K562 (cell line): ENCODE data around the gene NR3C1. TPM values are rescaled to one million over a fixed set of nuclear protein-coding genes. Genes with fewer than 3 reads are reported as not detected.

ENCODE experiments used
- ATAC-seq: fragments of 200-7000 bp; cut with Tn5 transposase; 3 replicates; pipeline ENCODE4 v1.9.1; 2020; ENCODE audit warnings: moderate library complexity
- BruUV-seq: library from RNA; stranded (reverse); fragments of 400-500 nt; replicated peaks from 2 replicates; lab custom pipeline; 2021; lab: Mats Ljungman, UMichigan
- CTCF ChIA-PET: fragments of 300-600 bp; formaldehyde crosslinking; extraction: SDS; loops from one replicate; lab custom pipeline; 2021; ENCODE audit warnings: low intra/inter-chr PET ratio; lab: Yijun Ruan, JAX
- POLR2A ChIA-PET: fragments of 300-600, 350-650 bp; sonication (Branson Sonifier 250); formaldehyde crosslinking; extraction: SDS; loops from one replicate; lab custom pipeline; 2021; ENCODE audit warnings: antibody characterized with exemption, inconsistent platforms; lab: Yijun Ruan, JAX
- DNase-seq, 4 experiments: peaks; one replicate each; pipeline versions ENCODE4 v3.0.0 to v3.0.0-alpha.2; 2011 to 2018; ENCODE audit warnings: low spot score in 3 of 4, mixed read lengths in 3 of 4; ENCODE audit errors: extremely low read depth in 1 of 4
- FAIRE-seq: peaks from 2 replicates; lab custom pipeline; 2011; peaks lifted over from hg19 to GRCh38; lab: Jason Lieb, UNC
- H2AFZ ChIP-seq: 2 replicates; pipeline ENCODE4 v1.6.0; 2011; ENCODE audit warnings: low read depth, low read length, control low read depth, inconsistent platforms
- H3K27ac ChIP-seq: fragments of 200-600 bp; 3 replicates; pipeline ENCODE4 v1.8.0; 2011; ENCODE audit warnings: low read depth, mild to moderate bottlenecking, control low read depth, inconsistent platforms, low read length, moderate library complexity, mixed read lengths; ENCODE audit errors: extremely low read depth
- H3K27me3 ChIP-seq, 2 experiments: fragments of 300-600 bp in 1 of 2; 2 replicates in 1 of 2; 3 replicates in 1 of 2; pipeline versions ENCODE4 v1.6.0 to v1.8.0; 2011; ENCODE audit warnings: inconsistent platforms in 2 of 2, low read length in 2 of 2, mild to moderate bottlenecking in 1 of 2, mixed read lengths in 1 of 2, moderate library complexity in 1 of 2; ENCODE audit not compliant: control insufficient read depth in 2 of 2, insufficient read depth in 2 of 2
- H3K36me3 ChIP-seq: fragments of 300-600 bp; 3 replicates; pipeline ENCODE4 v1.8.0; 2011; ENCODE audit warnings: mild to moderate bottlenecking, low read length, inconsistent platforms; ENCODE audit not compliant: control insufficient read depth, insufficient read depth
- H3K4me1 ChIP-seq, 2 experiments: fragments of 200-600 bp in 1 of 2; replicated peaks in 1 of 2; 2 replicates in 1 of 2; 3 replicates in 1 of 2; pipeline versions ENCODE4 v1.5.1 to v1.8.0; 2011; ENCODE audit warnings: inconsistent platforms in 2 of 2, low read length in 2 of 2, mild to moderate bottlenecking in 1 of 2, mixed read lengths in 1 of 2, moderate library complexity in 1 of 2; ENCODE audit not compliant: control insufficient read depth in 2 of 2, insufficient read depth in 2 of 2
- H3K4me2 ChIP-seq: 2 replicates; pipeline ENCODE4 v1.6.1; 2011; ENCODE audit warnings: low read length, control low read depth, inconsistent platforms, mixed read lengths; ENCODE audit not compliant: insufficient read depth
- H3K4me3 ChIP-seq: fragments of 200-600 bp; sonication (generic), shearing (Covaris generic); 2 replicates; pipeline ENCODE4 v1.5.1; 2016; ENCODE audit warnings: control low read depth, inconsistent platforms
- H3K79me2 ChIP-seq: fragments of 200-600 bp; 3 replicates; pipeline ENCODE4 v1.8.0; 2011; ENCODE audit warnings: low read length, inconsistent platforms; ENCODE audit not compliant: control insufficient read depth, insufficient read depth
- H3K9ac ChIP-seq, 2 experiments: 2 replicates each; pipeline versions ENCODE4 v1.6.0 to v1.6.1; 2011; ENCODE audit warnings: low read depth in 2 of 2, low read length in 2 of 2, control low read depth in 1 of 2, inconsistent platforms in 1 of 2, mild to moderate bottlenecking in 1 of 2, mixed read lengths in 1 of 2; ENCODE audit not compliant: insufficient read depth in 1 of 2
- H3K9me1 ChIP-seq: one replicate; pipeline ENCODE4 v1.6.0; 2011; ENCODE audit warnings: inconsistent platforms, mild to moderate bottlenecking, low read length, moderate library complexity; ENCODE audit not compliant: control insufficient read depth, insufficient read depth
- H3K9me3 ChIP-seq: replicated peaks from 2 replicates; pipeline ENCODE4 v1.5.1; 2011; ENCODE audit warnings: low read depth, low read length, inconsistent platforms; ENCODE audit not compliant: control insufficient read depth, insufficient read depth
- H4K20me1 ChIP-seq: replicated peaks from 2 replicates; pipeline ENCODE4 v1.6.1; 2011; ENCODE audit warnings: low read length, inconsistent platforms, mixed read lengths; ENCODE audit not compliant: control insufficient read depth, insufficient read depth
- BRD4 ChIP-seq: fragments of 200-600 bp; sonication (generic); IDR thresholded peaks from 2 replicates; pipeline ENCODE4 v1.6.1; 2017; ENCODE audit warnings: inconsistent platforms
- DEAF1 ChIP-seq: fragments of 450-650 bp; formaldehyde crosslinking; IDR thresholded peaks from 2 replicates; pipeline ENCODE4 v1.4.0; 2020; ENCODE audit warnings: mild to moderate bottlenecking, moderate library complexity
- ILK ChIP-seq: fragments of 450-650 bp; IDR thresholded peaks from 2 replicates; pipeline ENCODE4 v1.6.1; 2016; ENCODE audit warnings: missing genetic modification characterization, low read depth, mild to moderate bottlenecking, missing compliant biosample characterization, moderate library complexity, borderline replicate concordance
- KLF10 ChIP-seq: fragments of 250-450 bp; sonication (Bioruptor Pico); IDR thresholded peaks from 2 replicates; pipeline ENCODE4 v1.6.1; 2021; ENCODE audit warnings: matching md5 sums
- MAZ ChIP-seq, 2 experiments: fragments of 450-650 bp in 1 of 2; sonication (generic) in 1 of 2; formaldehyde crosslinking; IDR thresholded peaks in 1 of 2; conservative IDR thresholded peaks in 1 of 2; 2 replicates each; pipeline versions ENCODE4 v1.4.0 to v1.5.0; 2020; ENCODE audit warnings: mild to moderate bottlenecking in 1 of 2, missing genetic modification reagents in 1 of 2
- PTBP1 ChIP-seq: fragments of 200-400 bp; formaldehyde crosslinking; IDR thresholded peaks from 2 replicates; pipeline ENCODE4 v1.6.1; 2017; ENCODE audit warnings: low read depth, low read length
- RFX5 ChIP-seq: IDR thresholded peaks from 2 replicates; pipeline ENCODE4 v1.6.1; 2011; ENCODE audit warnings: low read depth, mild to moderate bottlenecking, improper control_type of control experiment, low read length
- SMAD1 ChIP-seq: fragments of 150-350 bp; IDR thresholded peaks from 2 replicates; pipeline ENCODE4 v1.6.1; 2014; ENCODE audit warnings: low read length, low read depth; ENCODE audit not compliant: partially characterized antibody
- SNAPC5 ChIP-seq: fragments of 250-450 bp; sonication (Bioruptor Pico); IDR thresholded peaks from 2 replicates; pipeline ENCODE4 v1.8.0; 2021; ENCODE audit warnings: moderate library complexity, mild to moderate bottlenecking, inconsistent platforms
- TEAD1 ChIP-seq, 2 experiments: fragments of 450-650 bp in 1 of 2; sonication (generic) in 1 of 2; formaldehyde crosslinking; IDR thresholded peaks; 2 replicates each; pipeline versions ENCODE4 v1.4.0 to v1.8.0; 2020 to 2022; ENCODE audit warnings: mild to moderate bottlenecking in 2 of 2, missing genetic modification reagents in 1 of 2
- ZNF212 ChIP-seq: fragments of 450-650 bp; formaldehyde crosslinking; IDR thresholded peaks from 2 replicates; pipeline ENCODE4 v1.4.0; 2020; ENCODE audit warnings: mild to moderate bottlenecking
- ZNF444 ChIP-seq: fragments of 250-450 bp; sonication (Bioruptor Pico); IDR thresholded peaks from 2 replicates; pipeline ENCODE4 v1.4.0; 2020; ENCODE audit warnings: mild to moderate bottlenecking, moderate library complexity
- WGBS: fragments of 100-300 bp; shearing (Covaris generic); methylation state at CpG from one replicate; pipeline ENCODE4 v1.1.6; 2016; ENCODE audit warnings: low coverage, mixed read lengths; ENCODE audit not compliant: insufficient coverage; ENCODE audit errors: missing lambda C conversion rate; 5-methylcytosine and 5-hydroxymethylcytosine counted together
- in situ Hi-C: fragments of 300-500 bp; cut with MboI; formaldehyde crosslinking; loops from 4 replicates; pipeline ENCODE4 v1.15.0; 2018; ENCODE audit warnings: inconsistent platforms, mixed read lengths
- intact Hi-C: fragments of 100-400 bp; cut with micrococcal nuclease; formaldehyde crosslinking; loops from 2 replicates; pipeline ENCODE4 v1.14.2; 2022
- polyA plus RNA-seq, 8 experiments: library from polyadenylated mRNA; depleted of rRNA in 4 of 8; stranded (reverse) in 5 of 8; unstranded in 3 of 8; fragments of >200 nt; fragmentation: Nextera tagmentation in 2 of 8; fragmentation: Illumina TruSeq in 1 of 8; extraction: Ambion mirVana in 2 of 8; extraction: Trizol in 1 of 8; gene quantifications; 2 replicates each; pipeline versions ENCODE4 v1.2.1 to v1.2.3, GENCODE V29; 2011 to 2014; ENCODE audit warnings: inconsistent platforms in 1 of 8, missing spikeins in 1 of 8
- total RNA-seq, 7 experiments: library from RNA; depleted of rRNA in 6 of 7; stranded (reverse); fragments of >200 nt in 6 of 7; fragmentation: Illumina TruSeq in 2 of 7; extraction: Trizol in 2 of 7; gene quantifications; 2 replicates each; pipeline versions ENCODE4 v1.2.1 to v1.2.3, GENCODE V29; 2011 to 2021; ENCODE audit warnings: low replicate concordance in 1 of 7
- TF ChIP-seq, protein P1 (sequence below): sonication (generic); formaldehyde crosslinking; IDR thresholded peaks from 2 replicates; pipeline ENCODE4 v1.8.0; 2022; ENCODE audit warnings: missing genetic modification reagents, mild to moderate bottlenecking, borderline replicate concordance

The NR3C1 gene
- total and polyA plus RNA-seq, 9 of the 15 experiments (the other 6 are each of a cell fraction or from before 2014, with no cell fraction given), result 8.2 to 36.0 (median 15.0) TPM

GRCh38 chr5:143413958-143414669 is 10.6 kb upstream of the NR3C1 start:
- Histone ChIP-seq H4K20me1 (no peaks in the 10 kb centered on the region), H3K27me3 (peaks cover 0 to 1% of the 10 kb centered on the region in 2 experiments; a peak in 1 of 5 replicates), H3K9me3 (no peaks in the 10 kb centered on the region), H3K4me2 (no peak overlapping the region), H3K79me2 (no peaks in the 10 kb centered on the region), H3K36me3 (no peaks in the 10 kb centered on the region), H2AFZ (no peak overlapping the region), H3K9ac (no peak overlapping the region), H3K27ac (no peak overlapping the region), H3K4me1 (no peaks in the 10 kb centered on the region; a peak in 2 of 5 replicates), H3K4me3 (no peak overlapping the region), H3K9me1 (no peaks in the 10 kb centered on the region)
- CTCF ChIA-PET, result no interaction called here
- FAIRE-seq (no peak), DNase-seq (no peak), ATAC-seq (no peak)
- POLR2A ChIA-PET, result no interaction called here
- whole genome bisulfite sequencing, result 26% methylated on average over 4 of the region's 4 CpGs
- in situ Hi-C loops (no loop called here), intact Hi-C loops (loop anchor here (10.0 kb wide), 1 partner anchor 761 kb away; the partner anchor contains the start of genes KCTD16 and YIPF5)
- TF ChIP-seq RFX5 (no peak), DEAF1 (CRISPR knock-in tag) (no peak), SNAPC5 (no peak), TEAD1 (CRISPR knock-in tag; IDR thresholded peaks at IDR 0.05) (no peak), ILK (tag) (no peak), ZNF444 (CRISPR knock-in tag) (no peak), MAZ (CRISPR knock-in tag; conservative IDR thresholded peaks at IDR 0.05 in 1 of 2, IDR thresholded peaks at IDR 0.05 in 1 of 2) (no peak), PTBP1 (no peak), SMAD1 (no peak), KLF10 (CRISPR knock-in tag) (no peak), ZNF212 (no peak), BRD4 (no peak)
- TF ChIP-seq, protein P1, sequence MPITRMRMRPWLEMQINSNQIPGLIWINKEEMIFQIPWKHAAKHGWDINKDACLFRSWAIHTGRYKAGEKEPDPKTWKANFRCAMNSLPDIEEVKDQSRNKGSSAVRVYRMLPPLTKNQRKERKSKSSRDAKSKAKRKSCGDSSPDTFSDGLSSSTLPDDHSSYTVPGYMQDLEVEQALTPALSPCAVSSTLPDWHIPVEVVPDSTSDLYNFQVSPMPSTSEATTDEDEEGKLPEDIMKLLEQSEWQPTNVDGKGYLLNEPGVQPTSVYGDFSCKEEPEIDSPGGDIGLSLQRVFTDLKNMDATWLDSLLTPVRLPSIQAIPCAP (CRISPR knock-in tag), result no peak
- no TSS peak for BruUV-seq
